ENCODE measurements around the gene SLC12A1.

SLC12A1 gene

GRCh38 chr15:48253172-48253571, 47.1 kb downstream of the SLC12A1 start:
- Histone ChIP-seq H2AFZ (ENCODE audit: low read length) (no peak overlapping the region), H3K27ac (ENCODE audit: low read depth, low read length, poor library complexity, severe bottlenecking) (no peak overlapping the region), H3K27me3 (ENCODE audit: insufficient read depth, low read length) (no peaks in the 10 kb centered on the region), H3K9ac (ENCODE audit: low read length) (no peak overlapping the region), H3K4me2 (ENCODE audit: low read length) (no peak overlapping the region), H3K36me3 (ENCODE audit: insufficient read depth, low read length) (no peaks in the 10 kb centered on the region), H3K9me2 (ENCODE audit: low read depth, low read length) (no peaks in the 10 kb centered on the region), H4K20me1 (ENCODE audit: insufficient read depth, low read length) (no peaks in the 10 kb centered on the region), H3K4me3 (ENCODE audit: low read depth, low read length, poor library complexity, severe bottlenecking) (no peak overlapping the region), H3K4me1 (ENCODE audit: insufficient read depth, low read length, severe bottlenecking) (no peaks in the 10 kb centered on the region), H3K9me3 (ENCODE audit: low read length) (no peaks in the 10 kb centered on the region), H3K79me2 (ENCODE audit: insufficient read depth, low read length) (no peaks in the 10 kb centered on the region), H3F3A (ENCODE audit: insufficient read depth, low read length) (no peaks in the 10 kb centered on the region)
- TF ChIP-seq CTCF (IDR thresholded peaks at IDR 0.05; ENCODE audit: low read length), result no peak
- TF ChIP-seq EZH2 (IDR thresholded peaks at IDR 0.05; ENCODE audit: borderline replicate concordance, low read length), result no peak

GRCh38 chr15:48265135-48265534, 59.0 kb downstream of the SLC12A1 start:
- Histone ChIP-seq H2AFZ (ENCODE audit: low read length) (no peak overlapping the region), H3K79me2 (ENCODE audit: insufficient read depth, low read length) (no peaks in the 10 kb centered on the region), H3K4me2 (ENCODE audit: low read length) (no peak overlapping the region), H4K20me1 (ENCODE audit: insufficient read depth, low read length) (no peaks in the 10 kb centered on the region), H3K4me1 (ENCODE audit: insufficient read depth, low read length, severe bottlenecking) (no peaks in the 10 kb centered on the region), H3K27me3 (ENCODE audit: insufficient read depth, low read length) (no peaks in the 10 kb centered on the region), H3K27ac (ENCODE audit: low read depth, low read length, poor library complexity, severe bottlenecking) (no peak overlapping the region), H3F3A (ENCODE audit: insufficient read depth, low read length) (no peaks in the 10 kb centered on the region), H3K36me3 (ENCODE audit: insufficient read depth, low read length) (no peaks in the 10 kb centered on the region), H3K9me2 (ENCODE audit: low read depth, low read length) (no peaks in the 10 kb centered on the region), H3K4me3 (ENCODE audit: low read depth, low read length, poor library complexity, severe bottlenecking) (no peak overlapping the region), H3K9ac (ENCODE audit: low read length) (no peak overlapping the region), H3K9me3 (ENCODE audit: low read length) (no peaks in the 10 kb centered on the region)
- TF ChIP-seq EZH2 (IDR thresholded peaks at IDR 0.05; ENCODE audit: borderline replicate concordance, low read length) (no peak), CTCF (IDR thresholded peaks at IDR 0.05; ENCODE audit: low read length) (no peak)

GRCh38 chr15:48266024-48266689, 60.1 kb downstream of the SLC12A1 start:
- no peaks in the 10 kb centered on the region for H3K9me3 ChIP-seq (ENCODE audit: low read length)
- H3K79me2 ChIP-seq (ENCODE audit: insufficient read depth, low read length), result no peaks in the 10 kb centered on the region
- no peaks in the 10 kb centered on the region for H3K36me3 ChIP-seq (ENCODE audit: insufficient read depth, low read length)
- no peak overlapping the region for H3K27ac ChIP-seq (ENCODE audit: low read depth, low read length, poor library complexity, severe bottlenecking)
- H3K4me1 ChIP-seq (ENCODE audit: insufficient read depth, low read length, severe bottlenecking), result no peaks in the 10 kb centered on the region
- no peak overlapping the region for H2AFZ ChIP-seq (ENCODE audit: low read length)
- H3K27me3 ChIP-seq (ENCODE audit: insufficient read depth, low read length), result no peaks in the 10 kb centered on the region
- H3K9me2 ChIP-seq (ENCODE audit: low read depth, low read length), result no peaks in the 10 kb centered on the region
- H3F3A ChIP-seq (ENCODE audit: insufficient read depth, low read length), result no peaks in the 10 kb centered on the region
- H4K20me1 ChIP-seq (ENCODE audit: insufficient read depth, low read length), result no peaks in the 10 kb centered on the region
- no peak overlapping the region for H3K4me3 ChIP-seq (ENCODE audit: low read depth, low read length, poor library complexity, severe bottlenecking)
- no peak for TF ChIP-seq EZH2 (IDR thresholded peaks at IDR 0.05; ENCODE audit: borderline replicate concordance, low read length)
- no peak for TF ChIP-seq CTCF (IDR thresholded peaks at IDR 0.05; ENCODE audit: low read length)
- H3K9ac ChIP-seq (ENCODE audit: low read length), result no peak overlapping the region
- H3K4me2 ChIP-seq (ENCODE audit: low read length), result no peak overlapping the region
